Sciatic nerve (tissue), 2 donors: ENCODE data around the gene SLC25A45. TPM values are rescaled to one million over a fixed set of nuclear protein-coding genes. Genes with fewer than 3 reads are reported as not detected.
"Not testable (repeated sequence)": the region's sequence is repeated elsewhere in the genome, so short reads cannot be mapped to it uniquely, and the experiment has no call there.

Source experiments
- ATAC-seq: fragments of 200-7000 bp; cut with Tn5 transposase; one replicate; pipeline ENCODE4 v1.9.1; 2020; ENCODE audit warnings: mild to moderate bottlenecking, moderate library complexity
- DNase-seq: peaks from one replicate; pipeline ENCODE4 v3.0.0-alpha.2; 2020; ENCODE audit warnings: low spot score
- intact Hi-C: fragments of 100-400 bp; cut with DNase I; formaldehyde crosslinking; loops from one replicate; pipeline ENCODE4 v1.14.2; 2022
- total RNA-seq: library from RNA; stranded (reverse); fragmentation: NEBNext Ultra II Directional; extraction: Animal tissue kit (Norgen Biotek cat#: 25700); gene quantifications from one replicate; pipeline ENCODE4 v1.2.1, GENCODE V29; 2021
- donor health status: DM: no; HTN: no; CAD: no.
- donor health status: DM: no; HTN: no; CAD: no.

Gene SLC25A45
- total RNA-seq, 1 donor from 2014 or later: 12.0 TPM

DNA sequence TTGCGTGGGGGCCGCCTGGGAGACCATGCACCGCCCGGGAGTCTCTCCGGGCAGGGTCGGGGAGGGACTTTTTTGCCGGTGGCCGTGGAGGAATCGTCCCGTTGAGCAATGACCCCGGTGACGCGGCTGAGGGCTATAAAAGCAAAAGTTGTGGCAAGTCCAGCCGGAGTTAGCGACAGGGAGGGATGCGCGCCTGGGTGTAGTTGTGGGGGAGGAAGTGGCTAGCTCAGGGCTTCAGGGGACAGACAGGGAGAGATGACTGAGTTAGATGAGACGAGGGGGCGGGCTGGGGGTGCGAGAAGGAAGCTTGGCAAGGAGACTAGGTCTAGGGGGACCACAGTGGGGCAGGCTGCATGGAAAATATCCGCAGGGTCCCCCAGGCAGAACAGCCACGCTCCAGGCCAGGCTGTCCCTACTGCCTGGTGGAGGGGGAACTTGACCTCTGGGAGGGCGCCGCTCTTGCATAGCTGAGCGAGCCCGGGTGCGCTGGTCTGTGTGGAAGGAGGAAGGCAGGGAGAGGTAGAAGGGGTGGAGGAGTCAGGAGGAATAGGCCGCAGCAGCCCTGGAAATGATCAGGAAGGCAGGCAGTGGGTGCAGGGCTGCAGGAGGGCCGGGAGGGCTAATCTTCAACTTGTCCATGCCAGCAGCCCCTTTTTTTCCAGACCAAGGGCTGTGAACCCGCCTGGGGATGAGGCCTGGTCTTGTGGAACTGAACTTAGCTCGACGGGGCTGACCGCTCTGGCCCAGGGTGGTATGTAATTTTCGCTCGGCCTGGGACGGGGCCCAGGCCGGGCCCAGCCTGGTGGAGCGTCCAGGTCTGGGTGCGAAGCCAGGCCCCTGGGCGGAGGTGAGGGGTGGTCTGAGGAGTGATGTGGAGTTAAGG lies 40.4 kb upstream of the SLC25A45 start, which contains the start of gene NEAT1:
NEAT1 (plus strand) TSS at position 166 of the 883 bp plus-strand sequence.
- DNase-seq: peak; percentile 100
- intact Hi-C loops: loop anchor here (2.0 kb wide), 1 partner anchor 84 kb away; no protein-coding TSS in a partner anchor
- ATAC-seq: peak; percentile 43

DNA sequence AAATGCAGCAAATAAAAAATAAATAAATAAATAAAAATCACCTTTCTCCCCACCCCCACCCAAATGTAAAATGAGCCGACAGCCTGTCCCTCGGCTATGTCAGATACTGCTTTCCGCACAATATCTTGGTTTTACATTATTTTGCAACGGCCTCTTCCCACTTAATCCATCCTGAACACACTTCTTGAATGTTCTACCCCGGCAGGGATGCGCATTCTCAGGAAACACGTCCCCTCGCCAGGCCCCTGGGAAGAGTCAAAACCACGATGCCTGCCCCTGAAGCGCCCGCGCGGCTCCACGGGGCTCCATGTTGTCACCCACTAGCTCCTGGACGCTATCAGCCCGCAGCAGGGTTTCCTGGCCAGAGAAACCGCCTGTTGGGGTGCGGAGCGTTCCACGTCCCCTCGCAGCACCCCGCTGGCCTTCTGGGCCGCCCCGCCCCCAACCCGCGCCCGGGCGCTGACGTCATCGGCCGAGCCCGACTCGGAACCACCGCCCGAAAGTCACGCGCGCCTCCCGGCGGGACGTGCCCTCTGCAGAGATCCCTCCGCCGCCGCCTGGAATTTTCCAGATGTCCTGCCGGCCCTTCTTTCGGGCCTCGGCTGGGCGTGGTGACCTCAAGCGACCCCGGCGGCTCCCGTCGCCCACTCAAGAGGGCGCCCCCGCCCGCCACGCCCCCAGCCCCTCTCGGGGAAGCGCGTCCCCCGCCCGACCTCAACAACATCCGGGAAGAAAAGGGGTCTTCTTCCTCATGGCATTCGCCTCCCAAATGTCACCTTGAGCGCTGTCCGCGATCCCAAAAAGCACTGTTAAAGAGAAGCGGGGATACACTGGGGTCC lies 39.6 kb upstream of the SLC25A45 start:
- peak; percentile 54 for ATAC-seq
- intact Hi-C loops: loop anchor here (2.0 kb wide), 1 partner anchor 85 kb away; no protein-coding TSS in a partner anchor
- peak; percentile 100 for DNase-seq

DNA sequence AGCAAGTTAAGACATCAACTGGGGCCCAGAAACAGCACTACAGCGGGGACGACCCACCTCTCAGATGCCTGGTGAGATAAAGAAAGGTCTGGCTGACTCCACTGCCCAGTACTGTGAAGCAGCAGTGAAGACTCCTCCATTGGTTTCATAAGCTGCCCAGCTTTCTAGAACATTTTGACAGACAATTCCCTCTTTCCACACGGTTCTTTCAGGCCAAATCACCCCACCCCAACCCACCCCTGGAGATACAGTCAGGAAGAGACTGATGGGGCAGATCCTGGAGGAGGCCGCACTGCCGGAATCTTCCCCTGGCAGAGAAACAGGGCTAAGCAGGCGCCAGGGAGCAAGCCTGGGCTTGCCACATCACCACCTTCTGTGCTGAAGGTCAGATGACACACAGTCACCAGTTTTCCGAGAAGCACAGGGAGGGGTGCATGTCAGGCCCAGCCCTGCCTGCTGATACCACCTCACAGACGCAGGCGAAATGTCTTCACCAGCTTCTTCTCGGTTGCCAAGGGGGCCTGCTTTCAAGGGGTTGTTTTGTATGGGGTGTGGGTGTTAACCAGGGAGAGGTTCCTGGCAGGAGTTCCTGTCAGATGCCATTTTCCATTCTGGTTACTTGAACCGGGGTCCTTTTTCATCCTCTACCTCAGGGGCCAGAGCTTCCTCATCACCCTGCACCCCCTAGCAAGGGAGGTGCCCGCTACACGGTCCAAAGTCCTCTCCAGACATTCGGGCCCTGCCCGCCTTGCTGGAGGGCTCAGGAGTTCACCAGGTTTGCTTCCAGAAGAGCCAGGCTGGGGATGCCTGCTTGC lies 38.7 kb upstream of the SLC25A45 start:
- DNase-seq: peak; percentile 96

DNA sequence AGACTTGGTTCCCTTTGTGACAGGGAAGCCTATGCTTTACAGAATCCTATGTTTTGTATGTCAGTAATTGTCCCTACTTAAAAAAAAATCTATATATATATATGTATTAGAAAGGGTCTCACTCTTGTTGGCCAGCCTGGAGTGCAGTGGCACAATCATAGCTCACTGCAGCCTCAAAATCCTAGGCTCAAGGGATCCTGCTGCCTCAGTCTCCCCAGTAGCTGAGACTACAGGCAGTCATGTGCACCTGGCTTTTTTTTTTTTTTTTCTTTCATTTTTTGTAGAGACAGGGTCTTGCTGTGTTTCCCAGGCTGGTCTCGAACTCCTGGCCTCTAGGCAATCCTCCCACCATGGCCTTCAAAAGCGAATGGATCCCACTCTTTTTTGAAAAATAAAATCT lies 38.1 kb upstream of the SLC25A45 start:
- intact Hi-C loops: no loop called here
- DNase-seq (peak; percentile 34), ATAC-seq (no peak)

More for the DNA sequence above, 38.7 kb upstream of the SLC25A45 start:
- ATAC-seq: peak; percentile 67
- intact Hi-C loops: no loop called here

DNA sequence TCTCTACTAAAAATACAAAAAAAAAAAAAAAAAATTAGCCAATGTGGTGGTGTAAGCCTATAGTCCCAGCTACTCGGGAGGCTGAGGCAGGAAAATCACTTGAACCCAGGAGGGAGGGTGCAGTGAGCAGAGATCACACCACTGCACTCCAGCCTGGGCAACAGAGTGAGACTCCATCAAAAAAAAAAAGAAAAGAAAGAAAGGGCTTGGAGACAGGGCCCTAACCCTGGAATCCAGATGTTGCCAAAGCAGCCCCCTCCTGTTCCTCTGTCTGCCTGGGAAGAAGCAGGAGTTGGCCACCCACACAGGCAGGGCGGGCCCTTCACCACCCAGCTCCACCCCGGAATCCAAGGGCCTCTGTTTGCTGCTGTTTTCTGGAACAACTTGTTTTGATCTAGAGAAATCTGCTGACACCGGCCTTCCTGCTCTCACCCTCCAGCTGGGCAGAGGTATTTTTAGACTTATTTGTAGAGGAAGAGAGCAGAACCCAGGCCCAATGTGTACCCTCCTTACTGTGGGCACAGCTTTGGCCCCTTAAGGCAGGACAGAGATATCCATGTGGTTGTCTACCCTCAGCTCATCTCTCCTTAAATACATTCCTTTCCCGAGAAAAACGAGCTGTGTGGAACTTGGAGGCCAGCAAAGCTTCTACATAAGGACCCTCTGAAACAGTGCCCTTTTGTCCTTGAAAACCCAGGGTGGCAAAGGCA lies 37.5 kb upstream of the SLC25A45 start:
- ATAC-seq (peak; percentile 53), DNase-seq (peak; percentile 92)
- intact Hi-C loops: loop anchor here (5.0 kb wide), 1 partner anchor 38 kb away; the partner anchor contains the start of gene SLC25A45

DNA sequence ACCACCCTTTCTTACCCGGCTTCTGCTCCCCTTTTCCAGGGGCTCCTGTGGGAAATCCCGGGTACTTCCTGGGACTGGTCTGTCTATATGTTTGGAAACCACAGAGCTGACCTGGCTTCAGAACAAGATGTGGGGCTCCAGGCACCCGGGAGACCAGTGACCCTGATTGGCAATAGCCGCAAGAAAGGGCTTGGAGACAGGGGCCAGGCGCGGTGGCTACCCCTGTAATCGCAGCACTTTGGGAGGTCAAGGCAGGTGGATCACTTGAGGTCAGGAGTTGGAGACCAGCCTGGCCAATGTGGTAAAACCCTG lies 37.0 kb upstream of the SLC25A45 start:
- no peak for ATAC-seq
- intact Hi-C loops: loop anchor here (5.0 kb wide), 1 partner anchor 37 kb away; the partner anchor contains the start of gene SLC25A45
- DNase-seq: peak; percentile 73

DNA sequence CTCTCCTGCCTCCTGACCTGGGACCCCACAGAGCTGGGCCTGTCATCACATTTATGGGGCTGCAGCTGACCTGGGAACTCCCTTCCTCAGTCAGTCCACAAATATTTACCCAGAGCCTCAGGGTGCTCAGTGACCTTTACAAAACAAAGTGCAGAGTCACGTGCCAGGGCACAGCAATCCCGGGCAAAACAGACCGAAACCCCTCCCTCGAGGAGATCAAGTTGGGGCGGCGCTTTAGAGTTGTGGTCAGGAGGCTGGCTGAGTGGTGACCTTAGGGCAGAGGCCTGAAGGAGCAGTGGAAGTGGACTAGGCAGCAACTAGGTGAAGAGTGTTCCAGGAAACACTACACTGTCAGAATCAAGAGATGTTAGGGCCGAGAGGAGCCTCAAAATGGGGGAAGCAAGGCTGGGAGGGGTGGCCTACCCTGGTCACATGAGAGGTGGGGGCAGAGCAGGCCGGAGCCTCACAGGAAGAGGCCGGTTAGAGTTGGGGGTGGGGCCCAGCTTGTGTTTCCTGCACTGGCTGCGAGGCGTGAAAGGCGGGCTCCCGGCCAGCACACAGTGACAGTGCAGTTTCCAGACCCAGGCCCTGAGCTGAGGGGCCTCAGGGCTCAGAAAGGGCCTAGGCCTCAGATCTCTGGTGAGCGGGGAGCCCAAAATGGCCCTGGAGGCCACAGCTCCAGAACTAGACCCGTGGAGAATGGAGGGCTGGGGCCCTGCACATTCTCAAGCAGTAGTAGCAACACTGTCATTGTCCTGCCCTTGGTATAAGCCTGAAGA lies 36.4 kb upstream of the SLC25A45 start:
- peak; percentile 64 for ATAC-seq
- intact Hi-C loops: loop anchor here (5.0 kb wide), 1 partner anchor 37 kb away; the partner anchor contains the start of gene SLC25A45
- peak; percentile 98 for DNase-seq

DNA sequence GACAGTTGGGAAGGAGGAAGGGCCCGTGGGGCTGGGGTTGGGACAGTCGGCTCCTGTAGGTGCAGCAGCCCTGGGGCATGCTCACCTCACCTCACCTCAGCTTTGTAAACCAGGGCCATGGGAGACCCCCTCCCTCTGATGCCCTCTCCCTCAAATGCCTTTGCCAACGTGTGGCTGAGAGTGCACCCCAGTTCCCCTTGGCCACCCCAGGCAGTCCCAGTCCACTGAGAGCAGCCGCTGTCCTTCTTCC lies 35.9 kb upstream of the SLC25A45 start:
- ATAC-seq (no peak), DNase-seq (no peak)
- intact Hi-C loops: loop anchor here (5.0 kb wide), 1 partner anchor 36 kb away; the partner anchor contains the start of gene SLC25A45

DNA sequence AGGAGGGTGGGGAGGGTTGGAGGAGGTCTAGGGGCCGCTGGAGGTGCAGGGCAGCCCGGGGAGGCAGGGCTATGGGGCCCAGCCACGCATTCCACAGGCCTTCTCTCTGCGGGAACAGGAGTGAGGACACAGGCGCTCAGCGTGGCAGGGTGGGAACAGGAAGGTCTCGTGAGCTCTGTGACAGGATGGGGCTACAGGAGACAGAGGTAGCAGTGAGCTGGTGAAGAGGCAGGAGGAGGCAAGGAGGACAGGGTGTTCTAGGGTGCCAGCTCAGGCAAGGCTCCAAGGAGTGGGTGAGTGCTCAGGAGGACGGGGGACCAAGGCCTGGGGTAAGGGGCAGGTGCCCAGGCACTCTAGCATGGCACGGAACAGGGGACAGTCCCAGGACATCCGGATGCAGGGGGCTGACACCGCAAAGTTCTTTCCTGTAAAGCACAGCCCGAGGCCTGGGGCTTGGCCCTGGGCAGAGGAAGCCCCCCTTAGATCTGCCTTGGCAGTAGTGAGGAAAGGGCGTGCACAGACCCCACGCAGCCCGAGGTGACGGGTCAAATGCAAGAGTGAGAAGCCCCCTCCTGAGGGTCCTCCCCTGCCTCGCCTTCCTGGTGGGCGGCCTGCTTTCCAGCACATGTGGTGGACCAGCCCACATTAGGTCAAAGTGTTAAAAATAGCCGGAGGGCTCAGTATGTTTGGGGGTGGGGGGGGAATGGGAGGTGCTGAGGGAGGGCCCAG lies 35.4 kb upstream of the SLC25A45 start:
- DNase-seq: peak; percentile 80
- ATAC-seq: peak; percentile 2
- intact Hi-C loops: loop anchor here (2.0 to 5.0 kb wide), 2 partner anchors 36 to 93 kb away; partner anchors contain the start of gene SLC25A45

DNA sequence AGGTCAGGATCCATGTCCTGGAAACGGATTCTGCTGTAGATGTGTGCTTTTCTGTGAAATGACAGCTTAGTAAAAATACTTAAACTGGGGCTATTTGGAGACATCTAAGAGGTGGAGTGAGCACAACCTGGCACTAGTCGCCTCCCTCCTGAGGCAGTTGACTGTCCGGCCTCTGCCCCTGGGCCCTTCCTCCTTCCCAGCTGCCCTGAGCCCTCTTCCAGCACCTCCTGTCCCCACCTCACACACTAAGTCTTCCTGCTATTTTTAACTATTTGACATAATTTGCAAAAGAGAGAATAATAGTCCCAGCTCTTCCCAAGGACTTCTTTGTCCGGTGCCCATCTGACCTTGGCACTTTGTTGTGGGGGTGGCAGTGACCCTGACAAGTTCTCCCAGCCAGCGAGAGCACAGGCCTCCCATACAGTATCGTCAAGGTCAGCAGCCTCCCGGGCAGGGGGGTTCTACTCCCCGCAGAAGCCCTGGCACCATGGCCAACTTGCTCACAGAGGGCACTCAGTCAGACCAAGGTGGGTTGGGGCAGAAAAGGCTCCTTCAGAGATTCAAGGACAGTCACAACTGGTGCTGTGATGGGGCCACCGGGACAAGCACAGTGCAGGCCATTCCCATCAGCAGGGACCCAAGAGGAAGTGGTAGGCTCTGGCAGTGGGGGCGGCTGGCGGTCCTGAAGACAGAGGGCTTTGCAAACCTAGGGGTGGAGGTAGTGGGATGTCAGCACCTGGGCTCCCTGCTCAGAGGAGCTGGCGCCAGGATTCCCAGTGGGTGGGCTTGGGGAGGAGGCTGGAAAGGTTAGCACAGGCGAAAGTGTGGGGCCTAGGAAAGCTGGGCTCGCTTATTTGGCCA lies 34.6 kb upstream of the SLC25A45 start:
- intact Hi-C loops: loop anchor here (2.0 to 5.0 kb wide), 2 partner anchors 35 to 94 kb away; partner anchors contain the start of gene SLC25A45
- ATAC-seq (no peak), DNase-seq (peak; percentile 80)

DNA sequence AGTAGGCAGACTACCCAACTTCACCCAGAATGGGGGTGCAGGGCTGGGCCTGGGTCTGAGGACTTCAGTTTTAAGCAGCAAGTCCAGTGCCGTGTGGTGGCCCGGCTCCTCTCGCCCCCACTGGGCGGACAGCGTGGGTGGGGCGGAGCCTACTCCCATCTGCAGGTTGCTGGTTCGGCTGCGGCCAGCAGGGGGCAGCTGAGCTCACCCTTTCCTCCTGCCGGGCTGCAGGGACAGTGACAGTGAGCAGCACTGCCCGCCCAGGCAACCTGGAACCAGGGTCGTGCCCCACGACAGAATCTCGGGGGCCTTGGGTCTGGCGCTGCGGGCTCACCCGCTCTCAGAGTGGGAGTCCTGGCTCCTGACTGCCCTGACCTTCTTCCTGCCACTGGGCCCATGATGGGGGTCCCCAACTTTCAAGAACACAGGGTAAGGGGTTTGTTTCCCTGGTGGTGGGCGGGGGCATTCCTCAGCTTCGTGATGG lies 33.9 kb upstream of the SLC25A45 start:
- ATAC-seq (peak; percentile 34), DNase-seq (peak; percentile 97)
- intact Hi-C loops: loop anchor here (2.0 to 5.0 kb wide), 2 partner anchors 34 to 94 kb away; partner anchors contain the start of gene SLC25A45

DNA sequence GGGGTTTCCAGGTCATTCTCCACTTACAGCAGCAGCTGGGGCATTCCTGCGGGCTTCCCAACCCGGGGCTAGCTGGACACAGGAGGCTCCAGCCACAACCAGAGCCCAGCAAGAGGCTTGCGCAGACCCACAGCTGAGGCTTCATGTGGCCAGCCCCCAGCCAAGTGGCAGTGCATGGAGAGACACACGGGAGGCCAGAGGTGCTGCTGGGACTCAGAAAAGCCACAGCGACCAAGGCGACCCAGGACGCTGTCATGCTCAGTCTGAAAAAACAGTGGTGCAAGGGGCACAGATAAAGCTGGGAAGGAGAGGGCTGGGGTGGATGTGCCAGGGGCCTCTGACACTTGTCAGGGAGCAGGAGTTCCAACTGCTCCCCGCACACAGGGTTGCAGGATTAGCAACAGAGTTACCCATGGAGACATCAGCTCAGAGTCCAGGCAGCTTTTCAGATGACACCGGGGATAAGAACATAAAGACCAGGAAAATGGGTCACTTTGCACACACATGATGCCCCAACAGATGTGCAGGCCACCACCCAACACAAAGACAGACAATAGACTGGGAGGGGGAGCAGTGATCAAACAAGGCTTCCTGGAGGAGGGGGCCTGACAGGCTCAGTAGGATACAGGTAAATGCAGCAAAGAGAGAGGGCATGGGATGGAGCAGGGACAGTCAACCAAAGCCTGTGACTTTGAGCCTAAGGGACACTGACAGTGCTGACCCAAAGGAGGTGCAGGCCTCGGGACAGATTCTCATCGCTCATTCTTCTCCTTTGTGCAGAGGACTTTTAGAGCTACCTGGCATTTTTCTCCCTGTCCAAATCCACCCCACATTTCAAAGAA lies 33.3 kb upstream of the SLC25A45 start:
- DNase-seq (peak; percentile 58), ATAC-seq (no peak)
- intact Hi-C loops: loop anchor here (2.0 to 5.0 kb wide), 2 partner anchors 33 to 95 kb away; partner anchors contain the start of gene SLC25A45

DNA sequence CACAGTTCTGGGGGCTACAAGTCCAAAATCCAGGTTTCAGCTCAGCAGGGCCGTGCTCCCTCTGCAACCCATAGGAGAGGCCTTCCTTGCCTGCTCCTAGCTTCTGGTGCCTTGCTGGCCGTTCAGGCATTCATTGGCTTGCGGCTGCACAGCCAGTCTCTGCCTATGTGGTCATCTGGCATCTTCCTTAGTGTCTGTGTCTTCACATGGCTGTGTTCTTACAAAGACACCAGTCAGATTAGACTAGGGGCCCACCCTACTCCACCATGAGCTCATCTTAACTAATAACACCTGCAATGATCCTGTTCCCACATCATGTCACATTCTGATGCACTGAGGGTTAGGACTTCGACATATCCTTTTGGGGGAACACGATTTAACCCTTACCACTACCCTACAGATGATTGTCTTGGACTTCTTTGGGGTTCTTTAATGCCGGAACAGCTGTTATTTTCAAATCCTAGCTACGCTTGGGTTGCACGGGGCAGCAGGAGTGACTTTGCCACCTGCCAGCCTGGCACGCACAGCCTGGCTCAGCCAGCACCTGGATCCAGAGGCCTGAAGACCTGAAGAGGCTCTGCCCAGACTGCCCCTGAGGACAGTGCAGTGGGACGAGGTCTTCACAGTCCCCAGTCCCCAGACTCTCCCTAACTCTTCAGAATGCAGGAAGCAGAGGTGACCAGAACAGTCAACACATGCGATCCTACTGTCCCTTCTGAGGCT lies 32.5 kb upstream of the SLC25A45 start:
- intact Hi-C loops: loop anchor here (5.0 kb wide), 1 partner anchor 33 kb away; the partner anchor contains the start of gene SLC25A45
- no peak for ATAC-seq
- peak; percentile 49 for DNase-seq

DNA sequence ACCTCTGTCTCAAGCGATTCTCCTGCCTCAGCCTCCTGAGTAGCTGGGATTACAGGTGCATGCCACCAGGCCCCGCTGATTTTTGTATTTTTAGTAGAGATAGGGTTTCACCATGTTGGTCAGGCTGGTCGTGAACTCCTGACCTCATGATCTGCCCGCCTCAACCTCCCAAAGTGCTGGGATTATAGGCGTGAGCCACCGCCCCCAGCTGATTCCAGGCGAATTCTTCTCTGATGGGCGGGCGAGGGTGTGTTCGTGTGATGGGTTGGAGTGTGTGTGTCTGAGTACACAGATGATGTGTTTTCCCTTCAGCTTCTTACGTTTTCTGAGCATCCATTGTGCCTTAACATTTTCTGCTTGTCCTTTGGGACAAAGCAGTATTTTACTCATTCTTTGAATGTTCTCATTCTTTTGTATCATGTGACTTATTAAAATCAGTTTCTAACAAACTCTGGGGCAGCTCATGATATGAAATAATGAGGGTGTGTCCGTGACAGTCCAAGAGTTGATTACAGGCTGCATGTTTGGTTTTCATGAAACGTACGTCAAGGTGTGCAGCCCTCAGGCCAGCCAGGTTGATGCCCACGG lies 30.7 kb upstream of the SLC25A45 start:
- DNase-seq (peak; percentile 73), ATAC-seq (peak; percentile 16)
- intact Hi-C loops: not testable (repeated sequence)
